H1 (cell line): Measurements from ENCODE around the gene FMO3. TPM values are rescaled to one million over a fixed set of nuclear protein-coding genes. Genes with fewer than 3 reads are reported as not detected.

Experiments used
- CTCF ChIA-PET: fragments of 300-600 bp; sonication (Branson Sonifier 250); formaldehyde crosslinking; loops from one replicate; lab custom pipeline; 2021; ENCODE audit not compliant: partially characterized antibody; lab: Charles Lee
- POLR2A ChIA-PET: fragments of 300-600 bp; sonication (Branson Sonifier 250); formaldehyde crosslinking; loops from one replicate; lab custom pipeline; 2021; ENCODE audit warnings: inconsistent platforms; ENCODE audit not compliant: partially characterized antibody; lab: Charles Lee
- DNase-seq, 2 experiments: peaks; one replicate each; pipeline versions ENCODE4 v3.0.0 to v3.0.0-alpha.2; 2010 to 2022; ENCODE audit warnings: low spot score in 2 of 2, low read depth in 1 of 2, mixed read lengths in 1 of 2
- FAIRE-seq: peaks from 2 replicates; lab custom pipeline; 2011; peaks lifted over from hg19 to GRCh38; lab: Jason Lieb, UNC
- H2AFZ ChIP-seq: 2 replicates; pipeline ENCODE4 v1.8.1; 2012; ENCODE audit warnings: low read length, inconsistent platforms
- H2AK5ac ChIP-seq: 2 replicates; pipeline ENCODE4 v1.6.1; 2013; ENCODE audit warnings: low read depth, low read length
- H2BK120ac ChIP-seq: replicated peaks from 2 replicates; pipeline ENCODE3; 2013; ENCODE audit warnings: low read depth, low read length, inconsistent platforms
- H2BK12ac ChIP-seq: 2 replicates; pipeline ENCODE4 v1.6.1; 2013; ENCODE audit warnings: low read depth, low read length
- H2BK15ac ChIP-seq: 2 replicates; pipeline ENCODE4 v1.6.1; 2013; ENCODE audit warnings: low read length
- H2BK20ac ChIP-seq: 2 replicates; pipeline ENCODE4 v1.6.1; 2013; ENCODE audit warnings: low read length
- H2BK5ac ChIP-seq: 2 replicates; pipeline ENCODE4 v1.6.1; 2013; ENCODE audit warnings: low read depth, low read length
- H3K14ac ChIP-seq: 2 replicates; pipeline ENCODE4 v1.6.1; 2013; ENCODE audit warnings: inconsistent platforms; ENCODE audit not compliant: insufficient read length
- H3K18ac ChIP-seq: 2 replicates; pipeline ENCODE4 v1.6.1; 2013; ENCODE audit warnings: low read length; ENCODE audit errors: extremely low read depth
- H3K23ac ChIP-seq: 2 replicates; pipeline ENCODE4 v1.6.1; 2013; ENCODE audit warnings: inconsistent platforms; ENCODE audit not compliant: insufficient read length
- H3K23me2 ChIP-seq: 2 replicates; pipeline ENCODE4 v1.6.1; 2013; ENCODE audit warnings: low read depth, low read length
- H3K27ac ChIP-seq: 2 replicates; pipeline ENCODE4 v1.6.1; 2011; ENCODE audit warnings: low read depth, low read length, inconsistent platforms
- H3K27me3 ChIP-seq, 4 experiments: replicated peaks in 1 of 4; 1 replicate in 1 of 4; 2 replicates in 3 of 4; pipeline versions ENCODE4 v1.6.1 to v1.8.1; 2011 to 2013; ENCODE audit warnings: low read length in 3 of 4, mild to moderate bottlenecking in 3 of 4, inconsistent platforms in 2 of 4, mixed read lengths in 2 of 4, moderate library complexity in 1 of 4; ENCODE audit not compliant: control insufficient read depth in 3 of 4, insufficient read depth in 3 of 4; ENCODE audit errors: extremely low read depth in 1 of 4
- H3K36me3 ChIP-seq, 4 experiments: 2 replicates each; pipeline versions ENCODE4 v1.6.1 to v1.8.1; 2011 to 2013; ENCODE audit warnings: mild to moderate bottlenecking in 4 of 4, low read length in 3 of 4, moderate library complexity in 2 of 4, control low read depth in 1 of 4, inconsistent platforms in 1 of 4; ENCODE audit not compliant: insufficient read depth in 4 of 4, control insufficient read depth in 2 of 4
- H3K4ac ChIP-seq: replicated peaks from 2 replicates; pipeline ENCODE3; 2013; ENCODE audit warnings: low read length, low read depth, mixed read lengths, inconsistent platforms; ENCODE audit not compliant: insufficient read length
- H3K4me1 ChIP-seq, 4 experiments: replicated peaks in 1 of 4; 1 replicate in 1 of 4; 2 replicates in 3 of 4; pipeline versions ENCODE4 v1.6.1 to v1.8.1; 2011 to 2013; ENCODE audit warnings: low read length in 3 of 4, inconsistent platforms in 2 of 4, mixed read lengths in 1 of 4; ENCODE audit not compliant: insufficient read depth in 4 of 4, control insufficient read depth in 3 of 4
- H3K4me2 ChIP-seq, 2 experiments: 2 replicates each; pipeline versions ENCODE4 v1.6.1 to v1.8.1; 2011 to 2013; ENCODE audit warnings: low read depth in 2 of 2, low read length in 2 of 2, control low read depth in 1 of 2, inconsistent platforms in 1 of 2, mild to moderate bottlenecking in 1 of 2; ENCODE audit not compliant: insufficient read depth in 1 of 2
- H3K4me3 ChIP-seq, 4 experiments: fragments of 200-600, 300-600 bp in 1 of 4; sonication (generic), shearing (Covaris generic), sonication (Bioruptor Twin) in 1 of 4; 2 replicates each; pipeline versions ENCODE4 v1.5.1 to v1.8.1; 2011 to 2016; ENCODE audit warnings: low read length in 4 of 4, low read depth in 3 of 4, control low read depth in 2 of 4, inconsistent platforms in 2 of 4, mild to moderate bottlenecking in 2 of 4, mixed read lengths in 1 of 4, moderate library complexity in 1 of 4; ENCODE audit not compliant: insufficient read depth in 2 of 4; ENCODE audit errors: extremely low read depth in 1 of 4
- H3K56ac ChIP-seq: replicated peaks from 2 replicates; pipeline ENCODE3; 2013; ENCODE audit warnings: low read depth, mild to moderate bottlenecking, mixed read lengths, low read length, inconsistent platforms; ENCODE audit not compliant: insufficient read length
- H3K79me1 ChIP-seq: 2 replicates; pipeline ENCODE4 v1.6.1; 2013; ENCODE audit warnings: low read depth, low read length, control low read depth
- H3K79me2 ChIP-seq, 2 experiments: 2 replicates each; pipeline versions ENCODE4 v1.6.1 to v1.8.1; 2012 to 2013; ENCODE audit warnings: low read length in 2 of 2, mild to moderate bottlenecking in 2 of 2, inconsistent platforms in 1 of 2; ENCODE audit not compliant: insufficient read depth in 2 of 2, control insufficient read depth in 1 of 2
- H3K9ac ChIP-seq, 4 experiments: replicated peaks in 1 of 4; 1 replicate in 1 of 4; 2 replicates in 3 of 4; pipeline versions ENCODE4 v1.6.1 to v1.8.1; 2011 to 2013; ENCODE audit warnings: low read depth in 3 of 4, low read length in 3 of 4, control low read depth in 2 of 4, mild to moderate bottlenecking in 2 of 4, moderate library complexity in 2 of 4, inconsistent platforms in 1 of 4; ENCODE audit errors: extremely low read depth in 1 of 4
- H3K9me3 ChIP-seq, 2 experiments: 2 replicates each; pipeline versions ENCODE4 v1.6.1 to v1.8.1; 2012 to 2013; ENCODE audit warnings: mild to moderate bottlenecking in 2 of 2, moderate library complexity in 2 of 2, control low read depth in 1 of 2, inconsistent platforms in 1 of 2, low read depth in 1 of 2, low read length in 1 of 2, mixed read lengths in 1 of 2; ENCODE audit not compliant: insufficient read depth in 2 of 2
- H4K20me1 ChIP-seq, 2 experiments: replicated peaks in 1 of 2; 2 replicates each; pipeline versions ENCODE3 to v1.8.1; 2011 to 2013; ENCODE audit warnings: inconsistent platforms in 2 of 2, low read length in 2 of 2, mild to moderate bottlenecking in 1 of 2; ENCODE audit not compliant: insufficient read depth in 2 of 2, control insufficient read depth in 1 of 2
- H4K5ac ChIP-seq: 2 replicates; pipeline ENCODE4 v1.6.1; 2013; ENCODE audit warnings: low read length, low read depth, mixed read lengths, inconsistent platforms; ENCODE audit not compliant: insufficient read length
- H4K8ac ChIP-seq: 2 replicates; pipeline ENCODE4 v1.8.0; 2013; ENCODE audit warnings: mild to moderate bottlenecking, moderate library complexity, low read length, inconsistent platforms; ENCODE audit not compliant: insufficient read depth; ENCODE audit errors: extremely low read depth
- H4K91ac ChIP-seq: replicated peaks from 2 replicates; pipeline ENCODE3; 2013; ENCODE audit warnings: low read length, mixed read lengths, inconsistent platforms; ENCODE audit not compliant: insufficient read length
- BRCA1 ChIP-seq: IDR thresholded peaks from 2 replicates; pipeline ENCODE4 v1.6.1; 2012; ENCODE audit warnings: low read depth, low read length, improper control_type of control experiment
- CBX8 ChIP-seq: fragments of 300-800, 300-1000 bp; sonication (generic); IDR thresholded peaks from 2 replicates; pipeline ENCODE4 v1.7.1; 2016; ENCODE audit warnings: low read depth, low read length, borderline replicate concordance
- EGR1 ChIP-seq: IDR thresholded peaks from 2 replicates; pipeline ENCODE4 v1.6.1; 2011; ENCODE audit warnings: low read depth, low read length, borderline replicate concordance
- KDM4A ChIP-seq: IDR thresholded peaks from one replicate; pipeline ENCODE4 v1.7.1; 2012; ENCODE audit warnings: low read depth, mild to moderate bottlenecking, moderate library complexity, low read length, inconsistent platforms; ENCODE audit not compliant: severe bottlenecking
- RAD21 ChIP-seq, 2 experiments: IDR thresholded peaks in 1 of 2; conservative IDR thresholded peaks in 1 of 2; 2 replicates each; pipeline ENCODE4 v1.6.1; 2011; ENCODE audit warnings: low read depth in 2 of 2, low read length in 2 of 2, improper control_type of control experiment in 1 of 2, inconsistent platforms in 1 of 2, mild to moderate bottlenecking in 1 of 2, moderate library complexity in 1 of 2
- SAP30 ChIP-seq: fragments of 300-600 bp; sonication (generic); IDR thresholded peaks from 2 replicates; pipeline ENCODE4 v1.7.1; 2012; ENCODE audit warnings: low read length, moderate library complexity, mild to moderate bottlenecking, inconsistent platforms; ENCODE audit not compliant: insufficient read depth, insufficient replicate concordance
- SIRT6 ChIP-seq: IDR thresholded peaks from one replicate; pipeline ENCODE4 v1.7.1; 2012; ENCODE audit warnings: low read length, inconsistent platforms
- SP1 ChIP-seq: IDR thresholded peaks from 2 replicates; pipeline ENCODE4 v1.6.1; 2011; ENCODE audit warnings: low read depth, low read length
- TCF12 ChIP-seq: IDR thresholded peaks from 2 replicates; pipeline ENCODE4 v1.6.1; 2011; ENCODE audit warnings: low read depth, mild to moderate bottlenecking, low read length
- WGBS, 2 experiments: shearing (Covaris generic) in 1 of 2; methylation state at CpG; one replicate each; pipeline versions ENCODE4 v1.1.6 to v1.1.7; 2013 to 2015; ENCODE audit warnings: low lambda C conversion rate in 2 of 2, mixed read lengths in 2 of 2, inconsistent platforms in 1 of 2, low coverage in 1 of 2, missing lambda C conversion rate in 1 of 2; ENCODE audit not compliant: insufficient replicate concordance in 2 of 2, insufficient coverage in 1 of 2, insufficient read length in 1 of 2; ENCODE audit errors: extremely low coverage in 1 of 2, missing lambda C conversion rate in 1 of 2; 5-methylcytosine and 5-hydroxymethylcytosine counted together
- polyA plus RNA-seq, 7 experiments: library from polyadenylated mRNA; depleted of rRNA in 3 of 7; stranded (reverse) in 5 of 7; unstranded in 2 of 7; fragments of >200 nt in 5 of 7; fragments of 200-250 nt in 2 of 7; gene quantifications; 1 replicate in 5 of 7; 2 replicates in 1 of 7; 4 replicates in 1 of 7; pipeline versions ENCODE4 v1.2.1 to v1.2.3, GENCODE V29; 2011 to 2013; ENCODE audit warnings: missing spikeins in 2 of 7, mixed read lengths in 2 of 7
- total RNA-seq: library from RNA; stranded (reverse); fragmentation: NEBNext Ultra II Directional; extraction: Animal tissue kit (Norgen Biotek cat#: 25700); gene quantifications from 2 replicates; pipeline ENCODE4 v1.2.1, GENCODE V29; 2021

The FMO3 gene
- total and polyA plus RNA-seq, 2 of the 8 experiments (the other 6 are each of a cell fraction or from before 2014, with no cell fraction given) = not detected

- Histone ChIP-seq H3K4ac (no peak overlapping the region), H3K4me3 (no peak overlapping the region), H3K4me2 (no peak overlapping the region), H4K91ac (no peak overlapping the region), H3K23me2 (no peaks in the 10 kb centered on the region), H3K27me3 (no peaks in the 10 kb centered on the region), H3K14ac (no peak overlapping the region), H3K27ac (no peak overlapping the region), H3K36me3 (no peaks in the 10 kb centered on the region), H2BK5ac (no peak overlapping the region), H3K9ac (0 out of 7 replicates have a peak overlapping the region, but pooled peaks of 1 of the 4 experiments have one; percentile 15), H4K20me1 (no peaks in the 10 kb centered on the region), H3K79me1 (no peaks in the 10 kb centered on the region), H2AK5ac (no peak overlapping the region), H4K8ac (no peak overlapping the region), H3K18ac (no peak overlapping the region; the same call in 1 of the 2 replicates), H2AFZ (0 out of 2 replicates have a peak overlapping the region, but pooled peaks have one; percentile 7), H2BK120ac (no peak overlapping the region), H3K56ac (no peak overlapping the region), H3K4me1 (peaks cover 0 to 2% (median 0%) of the 10 kb centered on the region in 4 experiments; a peak in 1 of 7 replicates), H2BK15ac (no peak overlapping the region), H4K5ac (no peak overlapping the region), H2BK20ac (no peak overlapping the region), H3K23ac (no peak overlapping the region), H3K79me2 (no peaks in the 10 kb centered on the region), H2BK12ac (no peak overlapping the region), H3K9me3 (peaks cover 4 to 5% of the 10 kb centered on the region in 2 experiments; a peak in 1 of 4 replicates)
- FAIRE-seq (no peak), DNase-seq (no peak)
- no peak for TF ChIP-seq BRCA1
- no peak for TF ChIP-seq SP1
- TF ChIP-seq SIRT6 = no peak
- TF ChIP-seq SAP30 = no peak
- TF ChIP-seq RAD21 (IDR thresholded peaks at IDR 0.05 in 1 of 2, conservative IDR thresholded peaks at IDR 0.05 in 1 of 2; ENCODE audit: low read depth in 2 of 2, low read length in 2 of 2) = no peak
- TF ChIP-seq CBX8 = no peak
- TF ChIP-seq TCF12 = no peak
- no peak for TF ChIP-seq EGR1
- TF ChIP-seq KDM4A = no peak
- CTCF ChIA-PET = no interaction called here
- 83% methylated on average over 3 of the region's 3 CpGs; no CpG with 5 or more reads in 1 of the 2 experiments for WGBS, 2 experiments
- POLR2A ChIA-PET = no interaction called here
These were observed 69.5 kb downstream of the FMO3 start for GRCh38 chr1:171160211-171160610.
